SK-N-SH (cell line): ENCODE data around the gene ARHGEF10L. TPM values are rescaled to one million over a fixed set of nuclear protein-coding genes. Genes with fewer than 3 reads are reported as not detected.
A peak's percentile ranks its signal among the peaks of the same experiment; 100 is the strongest.

Source experiments
- CTCF ChIA-PET: fragments of 300-600, 350-600 bp; formaldehyde crosslinking; extraction: SDS; loops from one replicate; lab custom pipeline; 2021; lab: Yijun Ruan, JAX
- POLR2A ChIA-PET: fragments of 350-600 bp; sonication (Branson Sonifier 250); formaldehyde crosslinking; extraction: SDS; loops from one replicate; lab custom pipeline; 2020; ENCODE audit warnings: antibody characterized with exemption, inconsistent platforms; lab: Yijun Ruan, JAX
- DNase-seq: peaks from one replicate; pipeline ENCODE4 v3.0.0; 2012
- H2AFZ ChIP-seq: fragments of 200-600 bp; sonication (generic); 2 replicates; pipeline ENCODE4 v1.8.1; 2016; ENCODE audit warnings: antibody characterized with exemption, mild to moderate bottlenecking, low read depth
- H3F3A ChIP-seq: fragments of 200-600 bp; sonication (generic); replicated peaks from 2 replicates; pipeline ENCODE3; 2016; ENCODE audit warnings: antibody characterized with exemption, mild to moderate bottlenecking; ENCODE audit not compliant: insufficient read depth
- H3K27ac ChIP-seq, 2 experiments: fragments of 200-500 bp in 1 of 2; fragments of 200-600 bp in 1 of 2; sonication (Bioruptor generic) in 1 of 2; sonication (generic), shearing (Covaris generic) in 1 of 2; 2 replicates each; pipeline versions ENCODE4 v1.5.1 to v1.6.1; 2014 to 2016; ENCODE audit warnings: low read depth in 2 of 2, inconsistent platforms in 1 of 2, low read length in 1 of 2, mild to moderate bottlenecking in 1 of 2, mixed read lengths in 1 of 2
- H3K27me3 ChIP-seq: fragments of 200-600 bp; sonication (generic), shearing (Covaris generic); 2 replicates; pipeline ENCODE4 v1.6.1; 2016; ENCODE audit warnings: mixed run types; ENCODE audit not compliant: insufficient read depth
- H3K36me3 ChIP-seq, 2 experiments: fragments of 200-500 bp in 1 of 2; fragments of 200-600 bp in 1 of 2; sonication (Bioruptor generic) in 1 of 2; sonication (generic) in 1 of 2; replicated peaks in 1 of 2; 2 replicates each; pipeline versions ENCODE3 to v1.5.1; 2014 to 2016; ENCODE audit warnings: low read length in 1 of 2, mild to moderate bottlenecking in 1 of 2; ENCODE audit not compliant: insufficient read depth in 2 of 2, control insufficient read depth in 1 of 2
- H3K4me1 ChIP-seq, 2 experiments: fragments of 200-500 bp in 1 of 2; fragments of 200-600 bp in 1 of 2; sonication (Bioruptor generic) in 1 of 2; sonication (generic), shearing (Covaris generic) in 1 of 2; 2 replicates each; pipeline versions ENCODE4 v1.5.1 to v1.6.1; 2014 to 2016; ENCODE audit warnings: low read depth in 1 of 2, low read length in 1 of 2, mixed run types in 1 of 2; ENCODE audit not compliant: insufficient read depth in 2 of 2, control insufficient read depth in 1 of 2
- H3K4me2 ChIP-seq: fragments of 200-600 bp; sonication (generic), shearing (Covaris generic); 2 replicates; pipeline ENCODE4 v1.6.1; 2017; ENCODE audit warnings: mixed run types
- H3K4me3 ChIP-seq, 2 experiments: fragments of 200-500 bp in 1 of 2; fragments of 200-600 bp in 1 of 2; sonication (Bioruptor generic) in 1 of 2; sonication (generic), shearing (Covaris generic) in 1 of 2; 2 replicates each; pipeline versions ENCODE4 v1.5.1 to v1.8.1; 2014 to 2016; ENCODE audit warnings: low read depth in 2 of 2, inconsistent platforms in 1 of 2, low read length in 1 of 2, mild to moderate bottlenecking in 1 of 2, mixed read lengths in 1 of 2, moderate library complexity in 1 of 2
- H3K79me2 ChIP-seq: fragments of 200-600 bp; sonication (generic); 2 replicates; pipeline ENCODE4 v1.8.1; 2017; ENCODE audit warnings: mild to moderate bottlenecking; ENCODE audit not compliant: insufficient read depth
- H3K9ac ChIP-seq: fragments of 200-600 bp; sonication (generic); 2 replicates; pipeline ENCODE4 v1.6.1; 2017; ENCODE audit warnings: mixed run types
- H3K9me2 ChIP-seq: fragments of 200-600 bp; sonication (generic); 2 replicates; pipeline ENCODE4 v1.6.1; 2017; ENCODE audit warnings: mixed run types
- H3K9me3 ChIP-seq: fragments of 200-600 bp; sonication (generic); 2 replicates; pipeline ENCODE4 v1.6.1; 2017; ENCODE audit warnings: mixed run types, mild to moderate bottlenecking, moderate library complexity
- H4K20me1 ChIP-seq: fragments of 200-600 bp; sonication (generic); 2 replicates; pipeline ENCODE4 v1.6.1; 2017; ENCODE audit warnings: mild to moderate bottlenecking, mixed run types; ENCODE audit not compliant: insufficient read depth
- CHD2 ChIP-seq: fragments of 150-350 bp; IDR thresholded peaks from 2 replicates; pipeline ENCODE4 v1.6.1; 2018; ENCODE audit warnings: low read length; ENCODE audit not compliant: partially characterized antibody
- ELF1 ChIP-seq: IDR thresholded peaks from 2 replicates; pipeline ENCODE4 v1.4.0; 2012
- EZH2phosphoT487 ChIP-seq: fragments of 200-600 bp; sonication (generic); IDR thresholded peaks from 2 replicates; pipeline ENCODE4 v1.6.1; 2017; ENCODE audit warnings: low read depth, mixed run types, mild to moderate bottlenecking, antibody characterized with exemption, moderate library complexity, borderline replicate concordance
- FOXJ3 ChIP-seq: sonication (generic); formaldehyde crosslinking; IDR thresholded peaks from 2 replicates; pipeline ENCODE4 v1.5.1; 2020; ENCODE audit warnings: mild to moderate bottlenecking, missing genetic modification reagents
- GABPA ChIP-seq: IDR thresholded peaks from 2 replicates; pipeline ENCODE4 v1.4.0; 2012; ENCODE audit warnings: low read depth, mild to moderate bottlenecking
- GATA2 ChIP-seq: sonication (generic); formaldehyde crosslinking; IDR thresholded peaks from 2 replicates; pipeline ENCODE4 v1.5.0; 2020; ENCODE audit warnings: mild to moderate bottlenecking, missing genetic modification reagents
- MEF2A ChIP-seq: IDR thresholded peaks from 2 replicates; pipeline ENCODE4 v1.4.0; 2012; ENCODE audit warnings: low read depth, borderline replicate concordance
- NRF1 ChIP-seq: IDR thresholded peaks from 2 replicates; pipeline ENCODE4 v1.6.1; 2012; ENCODE audit warnings: low read depth, mild to moderate bottlenecking, low read length
- POLR2AphosphoS5 ChIP-seq: IDR thresholded peaks from 2 replicates; pipeline ENCODE4 v1.6.1; 2012; ENCODE audit warnings: low read depth, low read length
- RCOR1 ChIP-seq: fragments of 150-350 bp; IDR thresholded peaks from 2 replicates; pipeline ENCODE4 v1.6.1; 2017; ENCODE audit warnings: antibody characterized with exemption, low read length
- RXRA ChIP-seq: IDR thresholded peaks from 2 replicates; pipeline ENCODE4 v1.4.0; 2012; ENCODE audit warnings: low read depth, mild to moderate bottlenecking, borderline replicate concordance
- SIN3A ChIP-seq: IDR thresholded peaks from 2 replicates; pipeline ENCODE4 v1.6.1; 2012; ENCODE audit warnings: low read depth, mild to moderate bottlenecking, low read length, moderate library complexity, borderline replicate concordance
- SMC3 ChIP-seq: IDR thresholded peaks from 2 replicates; pipeline ENCODE4 v1.6.1; 2012; ENCODE audit warnings: low read depth, low read length, improper control_type of control experiment
- TCF12 ChIP-seq: IDR thresholded peaks from 2 replicates; pipeline ENCODE4 v1.4.0; 2012
- TEAD4 ChIP-seq: IDR thresholded peaks from 2 replicates; pipeline ENCODE4 v1.4.0; 2012; ENCODE audit warnings: mild to moderate bottlenecking, borderline replicate concordance; ENCODE audit not compliant: insufficient read depth
- YY1 ChIP-seq: IDR thresholded peaks from 2 replicates; pipeline ENCODE4 v1.4.0; 2012; ENCODE audit warnings: low read depth, mild to moderate bottlenecking
- WGBS: methylation state at CpG from one replicate; pipeline ENCODE4 v1.1.6; 2017; ENCODE audit warnings: low lambda C conversion rate; 5-methylcytosine and 5-hydroxymethylcytosine counted together
- polyA plus RNA-seq, 3 experiments: library from polyadenylated mRNA; depleted of rRNA; stranded (reverse); fragments of >200 nt; gene quantifications; 2 replicates each; pipeline ENCODE4 v1.2.3, GENCODE V29; 2012
- TF ChIP-seq, protein P1 (sequence below): IDR thresholded peaks from 2 replicates; pipeline ENCODE4 v1.4.0; 2012; ENCODE audit warnings: low read depth
- TF ChIP-seq, protein P2 (sequence below): IDR thresholded peaks from 2 replicates; pipeline ENCODE4 v1.6.1; 2012; ENCODE audit warnings: mild to moderate bottlenecking, low read depth, low read length, moderate library complexity
- TF ChIP-seq, protein P3 (sequence below): fragments of 150-350 bp; IDR thresholded peaks from 2 replicates; pipeline ENCODE4 v1.6.1; 2017; ENCODE audit warnings: antibody characterized with exemption, low read length, low read depth, borderline replicate concordance
- TF ChIP-seq, protein P4 (sequence below): IDR thresholded peaks from 2 replicates; pipeline ENCODE4 v1.4.0; 2012; ENCODE audit warnings: low read depth, borderline replicate concordance

The ARHGEF10L gene
- polyA plus RNA-seq, 1 of the 3 experiments (the other 2 are of a cell fraction): 12.5 TPM

DNA sequence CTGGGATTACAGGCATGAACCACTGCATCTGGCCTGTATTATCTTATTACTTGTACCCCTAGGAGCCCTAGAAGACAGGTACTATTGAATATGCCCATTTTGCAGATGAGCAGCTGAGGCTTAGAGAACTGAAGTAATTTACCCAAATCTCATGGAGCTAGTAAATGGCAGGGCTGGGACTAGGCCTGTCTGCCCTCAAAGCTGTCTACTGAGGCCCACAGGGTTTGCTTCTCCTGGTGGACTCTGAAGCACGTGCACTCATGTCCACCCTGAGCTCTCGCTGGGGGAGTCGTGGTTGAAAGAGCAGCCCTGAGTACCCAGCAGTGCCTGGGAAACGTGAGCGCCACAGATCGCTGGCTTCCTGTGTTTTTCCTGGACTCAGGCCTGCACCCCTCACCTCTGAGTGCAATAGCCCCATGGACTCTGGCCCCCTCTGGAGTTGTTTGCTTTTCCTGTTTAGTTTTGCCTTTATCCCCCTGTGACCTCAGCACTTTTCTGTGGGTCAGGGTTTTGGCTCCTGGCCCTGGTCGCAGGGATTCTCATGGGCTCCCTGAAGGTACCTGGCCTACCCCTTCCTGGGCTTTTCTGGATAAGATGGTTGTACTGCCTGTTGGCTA is 52.4 kb downstream of the ARHGEF10L start:
- ChIA-PET POLR2A (no interaction called here), CTCF (interaction anchor here (1.8 kb wide), 1 partner anchor 90 kb away, joined by 4 read pairs; no protein-coding TSS in a partner anchor)
- peaks cover 11 to 87% of the 10 kb centered on the region in 2 experiments; a peak in 3 of 4 replicates for H3K4me1 ChIP-seq
- no peaks in the 10 kb centered on the region for H3K9me3 ChIP-seq
- no peaks in the 10 kb centered on the region for H3K79me2 ChIP-seq
- no peak overlapping the region for H3K4me2 ChIP-seq
- H3K9ac ChIP-seq: no peak overlapping the region
- 87% methylated on average over 7 of the region's 7 CpGs for WGBS
- H3K27me3 ChIP-seq: no peaks in the 10 kb centered on the region
- H3K4me3 ChIP-seq: no peak overlapping the region
- peaks cover 11% of the 10 kb centered on the region for H3F3A ChIP-seq
- H3K36me3 ChIP-seq: peaks cover 0 to 7% of the 10 kb centered on the region in 2 experiments
- H4K20me1 ChIP-seq: no peaks in the 10 kb centered on the region
- peak overlapping the region in 1 of 2 experiments; percentile 39; a peak in 2 of 4 replicates for H3K27ac ChIP-seq
- H2AFZ ChIP-seq: no peak overlapping the region
- TF ChIP-seq, protein P1, sequence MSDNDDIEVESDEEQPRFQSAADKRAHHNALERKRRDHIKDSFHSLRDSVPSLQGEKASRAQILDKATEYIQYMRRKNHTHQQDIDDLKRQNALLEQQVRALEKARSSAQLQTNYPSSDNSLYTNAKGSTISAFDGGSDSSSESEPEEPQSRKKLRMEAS: no peak
- TF ChIP-seq FOXJ3 (CRISPR knock-in tag) (no peak), EZH2phosphoT487 (no peak), GABPA (no peak), ELF1 (no peak), TEAD4 (no peak), YY1 (no peak), MEF2A (no peak)
- TF ChIP-seq, protein P2, sequence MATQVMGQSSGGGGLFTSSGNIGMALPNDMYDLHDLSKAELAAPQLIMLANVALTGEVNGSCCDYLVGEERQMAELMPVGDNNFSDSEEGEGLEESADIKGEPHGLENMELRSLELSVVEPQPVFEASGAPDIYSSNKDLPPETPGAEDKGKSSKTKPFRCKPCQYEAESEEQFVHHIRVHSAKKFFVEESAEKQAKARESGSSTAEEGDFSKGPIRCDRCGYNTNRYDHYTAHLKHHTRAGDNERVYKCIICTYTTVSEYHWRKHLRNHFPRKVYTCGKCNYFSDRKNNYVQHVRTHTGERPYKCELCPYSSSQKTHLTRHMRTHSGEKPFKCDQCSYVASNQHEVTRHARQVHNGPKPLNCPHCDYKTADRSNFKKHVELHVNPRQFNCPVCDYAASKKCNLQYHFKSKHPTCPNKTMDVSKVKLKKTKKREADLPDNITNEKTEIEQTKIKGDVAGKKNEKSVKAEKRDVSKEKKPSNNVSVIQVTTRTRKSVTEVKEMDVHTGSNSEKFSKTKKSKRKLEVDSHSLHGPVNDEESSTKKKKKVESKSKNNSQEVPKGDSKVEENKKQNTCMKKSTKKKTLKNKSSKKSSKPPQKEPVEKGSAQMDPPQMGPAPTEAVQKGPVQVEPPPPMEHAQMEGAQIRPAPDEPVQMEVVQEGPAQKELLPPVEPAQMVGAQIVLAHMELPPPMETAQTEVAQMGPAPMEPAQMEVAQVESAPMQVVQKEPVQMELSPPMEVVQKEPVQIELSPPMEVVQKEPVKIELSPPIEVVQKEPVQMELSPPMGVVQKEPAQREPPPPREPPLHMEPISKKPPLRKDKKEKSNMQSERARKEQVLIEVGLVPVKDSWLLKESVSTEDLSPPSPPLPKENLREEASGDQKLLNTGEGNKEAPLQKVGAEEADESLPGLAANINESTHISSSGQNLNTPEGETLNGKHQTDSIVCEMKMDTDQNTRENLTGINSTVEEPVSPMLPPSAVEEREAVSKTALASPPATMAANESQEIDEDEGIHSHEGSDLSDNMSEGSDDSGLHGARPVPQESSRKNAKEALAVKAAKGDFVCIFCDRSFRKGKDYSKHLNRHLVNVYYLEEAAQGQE: no peak
- TF ChIP-seq, protein P3, sequence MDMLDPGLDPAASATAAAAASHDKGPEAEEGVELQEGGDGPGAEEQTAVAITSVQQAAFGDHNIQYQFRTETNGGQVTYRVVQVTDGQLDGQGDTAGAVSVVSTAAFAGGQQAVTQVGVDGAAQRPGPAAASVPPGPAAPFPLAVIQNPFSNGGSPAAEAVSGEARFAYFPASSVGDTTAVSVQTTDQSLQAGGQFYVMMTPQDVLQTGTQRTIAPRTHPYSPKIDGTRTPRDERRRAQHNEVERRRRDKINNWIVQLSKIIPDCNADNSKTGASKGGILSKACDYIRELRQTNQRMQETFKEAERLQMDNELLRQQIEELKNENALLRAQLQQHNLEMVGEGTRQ: no peak
- no peak for DNase-seq
- H3K9me2 ChIP-seq: no peaks in the 10 kb centered on the region

DNA sequence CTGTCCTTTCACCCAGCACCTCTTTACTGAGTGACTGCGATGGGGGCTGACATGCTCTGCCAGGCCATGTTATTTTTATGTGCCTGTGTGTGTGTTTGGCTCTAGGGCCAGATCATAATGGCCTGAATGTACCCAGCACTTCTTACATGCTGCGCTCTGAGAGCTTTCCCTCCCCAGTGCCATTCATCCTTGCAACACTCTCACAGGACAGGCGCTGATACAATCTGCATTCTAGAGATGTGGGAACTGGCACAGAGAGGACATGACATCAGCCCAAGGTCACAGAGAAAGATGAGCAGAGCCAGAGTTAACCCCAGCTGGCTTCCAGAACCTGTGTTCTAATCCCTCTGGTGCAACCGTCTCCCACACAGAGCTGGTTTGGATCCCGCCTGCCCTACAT is 54.5 kb downstream of the ARHGEF10L start:
- H3K27ac ChIP-seq: peak overlapping the region in 1 of 2 experiments; percentile 92; a peak in 3 of 4 replicates
- H2AFZ ChIP-seq: no peak overlapping the region
- 70% methylated on average over 5 of the region's 5 CpGs for WGBS
- POLR2A ChIA-PET: interaction anchor here (0.7 to 1.1 kb wide), 2 partner anchors 53 to 54 kb away, joined by 3 to 4 read pairs; partner anchors contain the start of gene ARHGEF10L
- no peaks in the 10 kb centered on the region for H3K9me2 ChIP-seq
- no peaks in the 10 kb centered on the region for H4K20me1 ChIP-seq
- peak; percentile 69 for DNase-seq
- H3K9me3 ChIP-seq: no peaks in the 10 kb centered on the region
- H3F3A ChIP-seq: no peaks in the 10 kb centered on the region
- H3K27me3 ChIP-seq: no peaks in the 10 kb centered on the region
- CTCF ChIA-PET: interaction anchor here (38.1 kb wide), 1 partner anchor 90 kb away, joined by 707 read pairs; no protein-coding TSS in a partner anchor
- H3K36me3 ChIP-seq: peaks cover 0 to 7% of the 10 kb centered on the region in 2 experiments
- H3K4me3 ChIP-seq: no peak overlapping the region
- H3K79me2 ChIP-seq: no peaks in the 10 kb centered on the region
- no peak overlapping the region for H3K4me2 ChIP-seq
- H3K9ac ChIP-seq: no peak overlapping the region
- peaks cover 0 to 83% of the 10 kb centered on the region in 2 experiments; a peak in 2 of 4 replicates for H3K4me1 ChIP-seq
- peak; percentile 77 for TF ChIP-seq CHD2
- TF ChIP-seq, protein P1: no peak
- no peak for TF ChIP-seq GABPA
- TF ChIP-seq RCOR1: peak; percentile 78
- 0 out of 2 replicates have a peak, but pooled peaks have one; percentile 21 for TF ChIP-seq TCF12
- no peak for TF ChIP-seq POLR2AphosphoS5
- TF ChIP-seq TEAD4: no peak
- peak; percentile 91 for TF ChIP-seq GATA2 (CRISPR knock-in tag)
- TF ChIP-seq NRF1: no peak
- TF ChIP-seq, protein P4, sequence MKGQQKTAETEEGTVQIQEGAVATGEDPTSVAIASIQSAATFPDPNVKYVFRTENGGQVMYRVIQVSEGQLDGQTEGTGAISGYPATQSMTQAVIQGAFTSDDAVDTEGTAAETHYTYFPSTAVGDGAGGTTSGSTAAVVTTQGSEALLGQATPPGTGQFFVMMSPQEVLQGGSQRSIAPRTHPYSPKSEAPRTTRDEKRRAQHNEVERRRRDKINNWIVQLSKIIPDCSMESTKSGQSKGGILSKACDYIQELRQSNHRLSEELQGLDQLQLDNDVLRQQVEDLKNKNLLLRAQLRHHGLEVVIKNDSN: no peak
- no peak for TF ChIP-seq ELF1
- peak; percentile 7; the same call in 1 of the 2 replicates for TF ChIP-seq SMC3
- no peak for TF ChIP-seq RXRA
- TF ChIP-seq, protein P3: no peak
- no peak for TF ChIP-seq SIN3A
